GM21367 (cell line): ENCODE data around the gene KIF4A.
"Not testable (repeated sequence)": the region's sequence is repeated elsewhere in the genome, so short reads cannot be mapped to it uniquely, and the experiment has no call there.

Experiments
- ATAC-seq: cut with Tn5 transposase; IDR thresholded peaks from one replicate; pipeline ENCODE4 v1.9.1; 2021; ENCODE audit not compliant: unreplicated experiment

Gene KIF4A

DNA sequence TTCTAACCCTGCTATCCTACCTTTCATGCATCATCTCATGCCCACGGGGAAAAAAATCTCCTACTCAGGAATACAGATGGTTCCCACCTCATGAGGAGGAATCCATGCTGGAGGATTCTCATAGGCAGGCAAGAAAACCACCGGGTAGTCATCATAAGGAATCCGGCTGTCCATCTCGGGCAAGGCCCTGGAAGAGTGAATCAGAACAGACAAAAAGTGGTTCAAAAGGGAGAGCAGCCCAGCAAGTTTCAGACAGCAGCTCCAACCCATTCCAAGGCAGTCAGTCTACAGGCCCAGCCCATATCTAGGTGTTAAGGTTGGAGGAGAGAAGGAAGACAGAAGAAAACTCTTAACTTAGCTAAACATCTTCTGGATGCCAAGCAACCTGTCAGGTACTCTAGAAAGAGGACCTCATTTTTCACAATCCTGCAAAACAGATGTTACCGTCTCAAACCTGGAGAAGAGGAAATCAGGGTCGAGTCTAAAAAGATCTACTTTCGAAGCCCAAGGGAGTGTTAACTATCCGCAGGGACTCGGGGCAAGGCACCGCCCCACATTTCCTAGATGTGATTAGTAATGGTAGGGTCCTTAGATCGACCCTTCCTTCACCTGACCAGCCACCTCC lies 624 bp upstream of the KIF4A start:
- ATAC-seq = no peak

GRCh38 chrX:70292788-70293187 lies 2.9 kb downstream of the KIF4A start:
- ATAC-seq = no peak

DNA sequence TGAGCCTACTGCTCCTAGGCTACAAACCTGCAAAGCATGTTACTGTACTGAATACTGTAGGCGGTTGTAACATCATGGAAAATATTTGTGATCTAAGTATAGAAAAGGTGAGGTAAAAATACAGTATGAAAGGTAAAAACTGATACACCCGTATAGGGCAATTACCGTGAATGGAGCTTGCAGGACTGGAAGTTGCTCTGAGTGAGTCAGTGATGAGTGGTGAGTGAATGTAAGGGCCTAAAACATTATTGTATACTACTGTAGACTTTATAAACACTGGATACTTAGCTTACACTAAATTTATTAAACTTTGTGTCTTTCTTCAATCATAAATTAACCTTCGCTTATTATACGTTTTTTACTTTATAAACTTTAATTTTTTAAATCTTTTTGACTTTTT lies 3.7 kb downstream of the KIF4A start:
- no peak for ATAC-seq

DNA sequence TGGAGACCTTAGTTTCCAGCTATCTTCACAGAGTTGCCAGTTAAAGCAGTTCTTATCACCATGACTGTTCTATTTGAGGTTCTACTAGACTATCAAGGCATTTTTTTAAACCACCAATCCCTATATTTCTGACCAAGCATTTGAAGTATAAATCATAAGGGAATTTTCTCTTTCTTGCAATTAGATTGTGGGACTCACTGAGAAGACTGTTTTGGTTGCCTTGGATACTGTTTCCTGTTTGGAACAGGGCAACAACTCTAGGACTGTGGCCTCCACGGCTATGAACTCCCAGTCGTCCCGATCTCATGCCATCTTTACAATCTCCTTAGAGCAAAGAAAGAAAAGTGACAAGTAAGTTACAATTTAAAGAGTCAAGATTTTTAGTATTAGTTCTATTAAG lies 11.8 kb downstream of the KIF4A start:
- no peak for ATAC-seq

- no peak for ATAC-seq
Observed at GRCh38 chrX:70313503-70313902, 23.6 kb downstream of the KIF4A start.

DNA sequence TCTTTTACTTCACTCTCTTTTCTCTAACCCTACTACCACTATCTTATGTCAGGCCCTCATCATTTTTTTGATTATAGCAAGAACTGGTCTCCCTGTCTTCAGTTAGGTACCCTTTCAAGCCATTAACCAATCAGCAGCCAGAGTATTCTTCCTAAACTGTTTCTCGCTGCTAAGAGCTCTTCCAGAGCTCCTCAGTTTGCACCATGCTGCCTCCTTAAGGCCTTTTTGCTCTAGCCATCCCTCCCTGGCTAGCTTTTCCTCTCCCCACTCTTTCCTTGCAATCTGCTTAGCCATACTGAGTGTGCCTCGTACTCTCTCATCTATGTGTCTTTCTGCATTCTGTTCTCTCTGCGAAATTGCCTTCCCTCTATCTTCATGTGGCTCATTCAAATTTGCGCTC lies 32.9 kb downstream of the KIF4A start:
- no peak for ATAC-seq

- ATAC-seq = not testable (repeated sequence)
Observed at GRCh38 chrX:70323628-70324027, 33.7 kb downstream of the KIF4A start.

- ATAC-seq = no peak
Observed at GRCh38 chrX:70324326-70324725, 34.4 kb downstream of the KIF4A start.

- ATAC-seq = no peak
Observed at GRCh38 chrX:70331161-70331560, 41.3 kb downstream of the KIF4A start.

DNA sequence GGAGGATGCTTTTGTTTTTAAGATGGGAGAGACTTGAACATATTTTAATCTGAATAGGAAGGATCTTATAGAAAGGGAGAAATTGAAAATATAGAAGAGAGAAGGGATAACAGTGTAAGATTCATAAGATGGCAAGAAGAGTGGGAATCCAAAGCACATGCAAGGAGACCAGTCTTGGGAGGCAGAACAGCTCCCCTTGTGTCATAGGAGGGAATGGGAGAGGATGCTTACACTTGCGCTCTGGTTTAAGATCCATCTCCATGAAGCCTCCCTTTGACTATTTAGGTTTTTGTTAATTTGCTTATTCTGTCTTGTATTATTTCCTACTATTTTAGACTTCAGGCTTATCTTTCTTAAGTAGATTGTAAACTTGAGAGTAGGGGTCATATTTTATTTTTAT lies 42.7 kb downstream of the KIF4A start:
- no peak for ATAC-seq

GRCh38 chrX:70336767-70337166 lies 46.9 kb downstream of the KIF4A start:
- ATAC-seq = peak; percentile 100

DNA sequence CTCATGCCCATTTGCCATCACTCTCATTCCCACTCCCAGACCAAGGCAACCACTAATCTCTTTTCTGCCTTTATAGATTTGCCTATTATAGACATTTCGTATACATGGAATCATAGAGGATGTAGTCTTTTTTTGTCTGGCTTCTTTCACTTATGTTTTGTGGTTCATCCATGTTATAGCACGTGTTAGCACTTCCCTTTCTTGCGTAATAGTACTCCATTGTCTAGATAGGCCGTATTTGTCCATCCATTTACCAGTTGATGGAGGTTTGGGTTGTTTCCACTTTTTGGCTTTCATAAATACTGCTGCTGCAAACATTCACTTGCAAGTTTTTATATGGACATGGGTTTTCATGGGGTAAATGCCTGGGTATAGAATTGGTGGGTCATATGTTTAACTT lies 48.4 kb downstream of the KIF4A start:
- ATAC-seq = no peak

GRCh38 chrX:70343435-70343834 lies 53.5 kb downstream of the KIF4A start:
- no peak for ATAC-seq

GRCh38 chrX:70346418-70347070 lies 56.6 kb downstream of the KIF4A start:
- no peak for ATAC-seq

DNA sequence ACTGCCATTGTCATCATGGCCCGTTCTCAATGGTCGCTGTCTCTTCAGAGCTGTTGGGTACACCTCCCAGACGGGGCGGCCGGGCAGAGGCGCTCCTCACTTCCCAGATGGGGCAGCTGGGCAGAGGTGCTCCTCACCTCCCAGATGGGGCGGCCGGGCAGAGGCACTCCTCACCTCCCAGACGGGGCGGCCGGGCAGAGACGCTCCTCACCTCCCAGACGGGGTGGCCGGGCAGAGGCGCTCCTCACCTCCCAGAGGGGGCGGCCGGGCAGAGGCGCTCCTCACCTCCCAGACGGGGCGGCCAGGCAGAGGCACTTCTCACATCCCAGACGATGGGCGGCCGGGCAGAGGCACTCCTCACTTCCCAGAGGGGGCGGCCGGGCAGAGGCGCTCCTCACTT lies 58.9 kb downstream of the KIF4A start:
- ATAC-seq = not testable (repeated sequence)

GRCh38 chrX:70349367-70350125 lies 59.6 kb downstream of the KIF4A start:
- not testable (repeated sequence) for ATAC-seq

GRCh38 chrX:70352496-70352895 lies 62.6 kb downstream of the KIF4A start:
- ATAC-seq = no peak

DNA sequence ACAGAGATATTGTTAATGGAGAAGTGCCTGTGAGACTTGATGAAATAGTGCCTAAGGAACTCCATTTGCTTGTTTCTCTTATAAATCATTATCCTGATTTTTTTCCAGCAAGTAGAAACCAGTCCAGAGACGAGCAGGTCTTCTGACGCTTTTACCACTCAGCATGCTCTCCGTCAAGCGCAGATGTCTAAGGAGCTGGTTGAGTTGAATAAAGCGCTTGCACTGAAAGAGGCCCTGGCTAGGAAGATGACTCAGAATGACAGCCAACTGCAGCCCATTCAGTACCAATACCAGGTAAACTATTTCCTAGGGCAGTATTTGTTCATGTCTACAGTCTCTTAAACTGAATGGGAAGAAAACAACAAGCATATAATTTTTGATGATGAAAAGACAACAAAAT lies 63.6 kb downstream of the KIF4A start:
- no peak for ATAC-seq

GRCh38 chrX:70354716-70355115 lies 64.8 kb downstream of the KIF4A start:
- ATAC-seq = no peak

- no peak for ATAC-seq
Observed at GRCh38 chrX:70359458-70359857, 69.6 kb downstream of the KIF4A start.

GRCh38 chrX:70360366-70360765 lies 70.5 kb downstream of the KIF4A start:
- no peak for ATAC-seq

GRCh38 chrX:70368731-70369130 lies 78.8 kb downstream of the KIF4A start:
- not testable (repeated sequence) for ATAC-seq
